Neural cell (in vitro differentiated cells): ENCODE measurements around the gene ATP5F1A.
"Not testable (repeated sequence)": the region's sequence is repeated elsewhere in the genome, so short reads cannot be mapped to it uniquely, and the experiment has no call there.

Source experiments
- EZH2 ChIP-seq: fragments of 200-600, 300-800 bp; shearing (Covaris generic), sonication (generic); IDR thresholded peaks from 2 replicates; pipeline ENCODE4 v1.6.1; 2014; ENCODE audit warnings: antibody characterized with exemption, low read length, borderline replicate concordance, mild to moderate bottlenecking; ENCODE audit not compliant: insufficient read depth, poor library complexity, severe bottlenecking
- TF ChIP-seq, protein P1 (sequence below): fragments of 450-650 bp; IDR thresholded peaks from 2 replicates; pipeline ENCODE4 v1.5.1; 2014; ENCODE audit warnings: antibody characterized with exemption, mild to moderate bottlenecking, moderate library complexity; ENCODE audit not compliant: poor library complexity, severe bottlenecking
- TF ChIP-seq, protein P2 (sequence below): IDR thresholded peaks from 2 replicates; pipeline ENCODE4 v1.6.1; 2012; ENCODE audit warnings: borderline replicate concordance

DNA sequence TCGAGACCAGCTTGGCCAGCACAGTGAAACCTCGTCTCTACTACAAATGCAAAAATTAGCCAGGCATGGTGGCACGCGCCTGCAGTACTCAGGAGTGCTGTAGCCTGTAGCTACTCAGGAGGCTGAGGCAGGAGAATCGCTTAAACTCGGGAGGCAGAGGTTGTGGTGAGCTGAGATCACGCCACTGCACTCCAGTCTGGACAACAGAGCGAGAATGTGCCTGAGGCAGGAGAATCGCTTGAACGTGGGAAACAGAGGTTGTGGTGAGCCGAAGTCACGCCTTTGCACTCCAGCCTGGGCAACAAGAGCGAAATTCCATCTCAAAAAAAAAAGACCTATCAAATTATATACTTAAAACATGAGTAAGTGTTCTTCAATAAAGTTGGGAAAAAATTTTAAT lies 50.7 kb downstream of the ATP5F1A start:
- TF ChIP-seq, protein P1, sequence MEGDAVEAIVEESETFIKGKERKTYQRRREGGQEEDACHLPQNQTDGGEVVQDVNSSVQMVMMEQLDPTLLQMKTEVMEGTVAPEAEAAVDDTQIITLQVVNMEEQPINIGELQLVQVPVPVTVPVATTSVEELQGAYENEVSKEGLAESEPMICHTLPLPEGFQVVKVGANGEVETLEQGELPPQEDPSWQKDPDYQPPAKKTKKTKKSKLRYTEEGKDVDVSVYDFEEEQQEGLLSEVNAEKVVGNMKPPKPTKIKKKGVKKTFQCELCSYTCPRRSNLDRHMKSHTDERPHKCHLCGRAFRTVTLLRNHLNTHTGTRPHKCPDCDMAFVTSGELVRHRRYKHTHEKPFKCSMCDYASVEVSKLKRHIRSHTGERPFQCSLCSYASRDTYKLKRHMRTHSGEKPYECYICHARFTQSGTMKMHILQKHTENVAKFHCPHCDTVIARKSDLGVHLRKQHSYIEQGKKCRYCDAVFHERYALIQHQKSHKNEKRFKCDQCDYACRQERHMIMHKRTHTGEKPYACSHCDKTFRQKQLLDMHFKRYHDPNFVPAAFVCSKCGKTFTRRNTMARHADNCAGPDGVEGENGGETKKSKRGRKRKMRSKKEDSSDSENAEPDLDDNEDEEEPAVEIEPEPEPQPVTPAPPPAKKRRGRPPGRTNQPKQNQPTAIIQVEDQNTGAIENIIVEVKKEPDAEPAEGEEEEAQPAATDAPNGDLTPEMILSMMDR, result not testable (repeated sequence)
- TF ChIP-seq, protein P2, sequence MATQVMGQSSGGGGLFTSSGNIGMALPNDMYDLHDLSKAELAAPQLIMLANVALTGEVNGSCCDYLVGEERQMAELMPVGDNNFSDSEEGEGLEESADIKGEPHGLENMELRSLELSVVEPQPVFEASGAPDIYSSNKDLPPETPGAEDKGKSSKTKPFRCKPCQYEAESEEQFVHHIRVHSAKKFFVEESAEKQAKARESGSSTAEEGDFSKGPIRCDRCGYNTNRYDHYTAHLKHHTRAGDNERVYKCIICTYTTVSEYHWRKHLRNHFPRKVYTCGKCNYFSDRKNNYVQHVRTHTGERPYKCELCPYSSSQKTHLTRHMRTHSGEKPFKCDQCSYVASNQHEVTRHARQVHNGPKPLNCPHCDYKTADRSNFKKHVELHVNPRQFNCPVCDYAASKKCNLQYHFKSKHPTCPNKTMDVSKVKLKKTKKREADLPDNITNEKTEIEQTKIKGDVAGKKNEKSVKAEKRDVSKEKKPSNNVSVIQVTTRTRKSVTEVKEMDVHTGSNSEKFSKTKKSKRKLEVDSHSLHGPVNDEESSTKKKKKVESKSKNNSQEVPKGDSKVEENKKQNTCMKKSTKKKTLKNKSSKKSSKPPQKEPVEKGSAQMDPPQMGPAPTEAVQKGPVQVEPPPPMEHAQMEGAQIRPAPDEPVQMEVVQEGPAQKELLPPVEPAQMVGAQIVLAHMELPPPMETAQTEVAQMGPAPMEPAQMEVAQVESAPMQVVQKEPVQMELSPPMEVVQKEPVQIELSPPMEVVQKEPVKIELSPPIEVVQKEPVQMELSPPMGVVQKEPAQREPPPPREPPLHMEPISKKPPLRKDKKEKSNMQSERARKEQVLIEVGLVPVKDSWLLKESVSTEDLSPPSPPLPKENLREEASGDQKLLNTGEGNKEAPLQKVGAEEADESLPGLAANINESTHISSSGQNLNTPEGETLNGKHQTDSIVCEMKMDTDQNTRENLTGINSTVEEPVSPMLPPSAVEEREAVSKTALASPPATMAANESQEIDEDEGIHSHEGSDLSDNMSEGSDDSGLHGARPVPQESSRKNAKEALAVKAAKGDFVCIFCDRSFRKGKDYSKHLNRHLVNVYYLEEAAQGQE, result not testable (repeated sequence)
- not testable (repeated sequence) for TF ChIP-seq EZH2
